Heart right ventricle (tissue), 16 donors: ENCODE measurements around the gene TPRG1L. TPM values are rescaled to one million over a fixed set of nuclear protein-coding genes. Genes with fewer than 3 reads are reported as not detected.
A peak's percentile ranks its signal among the peaks of the same experiment; 100 is the strongest.

ENCODE experiments used
- ATAC-seq, 8 donors: fragments of 200-7000 bp; cut with Tn5 transposase; one replicate each; pipeline ENCODE4 v1.9.1; 2020; ENCODE audit warnings: mild to moderate bottlenecking in 8 of 8, moderate library complexity in 8 of 8, moderate number of reproducible peaks in 1 of 8
- DNase-seq, 2 donors: peaks; one replicate each; pipeline ENCODE4 v3.0.0-alpha.2; 2020
- H3K27ac ChIP-seq, 10 donors: fragments of 200-600 bp; sonication (generic) in 2 of 10; one replicate each; pipeline versions ENCODE4 v1.5.0 to v1.8.0; 2020 to 2022; ENCODE audit warnings: mild to moderate bottlenecking in 3 of 10
- H3K27me3 ChIP-seq, 7 donors: fragments of 200-600 bp; one replicate each; pipeline ENCODE4 v1.8.0; 2021 to 2022; ENCODE audit warnings: mild to moderate bottlenecking in 2 of 7
- H3K36me3 ChIP-seq, 9 donors: fragments of 200-600 bp; sonication (generic) in 1 of 9; one replicate each; pipeline versions ENCODE4 v1.5.0 to v1.8.0; 2020 to 2022; ENCODE audit warnings: mild to moderate bottlenecking in 2 of 9
- H3K4me1 ChIP-seq, 9 donors: fragments of 200-600 bp; sonication (generic) in 1 of 9; one replicate each; pipeline versions ENCODE4 v1.5.0 to v1.8.0; 2020 to 2022; ENCODE audit warnings: mild to moderate bottlenecking in 4 of 9
- H3K4me3 ChIP-seq, 10 donors: fragments of 200-600 bp; sonication (generic) in 2 of 10; one replicate each; pipeline versions ENCODE4 v1.5.0 to v1.8.0; 2020 to 2022; ENCODE audit warnings: mild to moderate bottlenecking in 7 of 10, moderate library complexity in 2 of 10
- H3K9me3 ChIP-seq, 11 donors: fragments of 200-600 bp in 10 of 11; sonication (generic) in 2 of 11; one replicate each; pipeline versions ENCODE4 v1.5.0 to v1.8.0; 2013 to 2022; ENCODE audit warnings: mild to moderate bottlenecking in 2 of 11, control low read depth in 1 of 11, moderate library complexity in 1 of 11
- WGBS, 2 donors: extraction: QIAGEN DNeasy Blood & Tissue Kit; methylation state at CpG; one replicate each; pipeline ENCODE4 v1.1.7; 2013; ENCODE audit warnings: inconsistent platforms in 1 of 2; 5-methylcytosine and 5-hydroxymethylcytosine counted together
- intact Hi-C, 10 donors: fragments of 100-400 bp; cut with DNase I; formaldehyde crosslinking; loops; one replicate each; pipeline versions ENCODE4 v1.11.1 to v1.14.2; 2022
- polyA plus RNA-seq, 2 donors: library from polyadenylated mRNA; stranded (reverse); fragments of 200-250 nt; gene quantifications; one replicate each; pipeline ENCODE4 v1.2.3, GENCODE V29; 2013
- total RNA-seq, 10 donors: library from RNA; stranded (reverse); fragmentation: NEBNext Ultra II Directional in 3 of 10; extraction: Animal tissue kit (Norgen Biotek cat#: 25700) in 3 of 10; gene quantifications; one replicate each; pipeline versions ENCODE4 v1.2.1 to v1.2.4, GENCODE V29; 2021 to 2023
- TF ChIP-seq, protein P1 (sequence below), 9 donors: fragments of 200-600 bp; sonication (generic) in 2 of 9; IDR thresholded peaks; one replicate each; pipeline versions ENCODE4 v1.5.0 to v1.8.0; 2021 to 2022; ENCODE audit warnings: antibody characterized with exemption in 9 of 9, mild to moderate bottlenecking in 5 of 9, moderate library complexity in 1 of 9
- donor health status: Arrhythmogenic right ventricular cardiomyopathy.
- donor health status: ischemic (EF 13 %, LVEDD 7.1; RV severe dilation, severe dysfunction).
- donor health status: healthy with polysubstance abuse.
- donor health status: DM: no; HTN: yes; CAD: no.
- donor health status: DM: no; HTN: no; CAD: no.
- donor health status: ischemic (EF 25% LVEDD 6.9; RV normal size, moderate dysfunction).
- donor health status: ischemic (EF 25% LVEDD 5.7; RV mildly dilated, moderate dysfunction).
- donor health status: healthy.
- donor health status: DM: yes; HTN: yes; CAD: no.
- donor health status: Ischemic cardiomyopathy.
- donor health status: ischemic (EF 35%, LVEDD 5.7; RV mildly dilated, moderate dysfunction).
- donor health status: nonischemic (EF 11% LVEDD 7.7; RV severe dilation, severe dysfunction).
- donor health status: DM: yes; HTN: yes; CAD: no.
- donor health status: PGD.
- donor health status: ischemic (EF 29% LVEDD 5.4; RV normal size, mild dysfunction).
- donor health status: nonischemic (EF 23%, LVEDD 6.1; RV moderate dilation, normal function).

TPRG1L gene
- total and polyA plus RNA-seq, 12 donors = 15.1 to 60.7 (median 49.0) TPM

DNA sequence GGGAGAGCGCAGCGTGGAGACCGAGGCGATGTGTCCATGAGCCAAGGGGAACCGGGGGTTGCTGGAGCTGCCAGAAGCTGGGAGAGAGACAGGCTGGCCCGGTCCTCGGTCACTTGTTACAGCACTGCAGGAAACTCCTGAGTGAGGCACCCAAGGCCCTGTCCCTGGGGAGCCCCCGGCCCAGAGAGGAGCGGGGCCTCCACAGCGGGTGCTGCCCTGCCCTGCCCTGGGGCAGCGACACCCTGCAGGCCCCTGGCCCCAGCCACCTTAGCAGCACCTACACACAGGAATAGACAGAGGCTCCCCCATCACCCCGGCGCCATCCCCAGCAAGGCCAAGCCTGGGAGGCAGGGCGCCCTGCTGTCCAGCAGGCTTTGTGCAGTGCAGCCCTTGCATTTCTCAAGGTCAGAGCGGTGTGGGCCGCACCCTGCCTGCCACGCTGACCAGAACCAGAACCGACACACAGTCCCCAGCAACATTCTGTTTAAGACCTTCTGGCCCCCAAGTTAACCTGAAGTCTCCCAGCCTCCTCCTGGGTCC, 6.9 kb upstream of the TPRG1L start:
- TF ChIP-seq, protein P1, sequence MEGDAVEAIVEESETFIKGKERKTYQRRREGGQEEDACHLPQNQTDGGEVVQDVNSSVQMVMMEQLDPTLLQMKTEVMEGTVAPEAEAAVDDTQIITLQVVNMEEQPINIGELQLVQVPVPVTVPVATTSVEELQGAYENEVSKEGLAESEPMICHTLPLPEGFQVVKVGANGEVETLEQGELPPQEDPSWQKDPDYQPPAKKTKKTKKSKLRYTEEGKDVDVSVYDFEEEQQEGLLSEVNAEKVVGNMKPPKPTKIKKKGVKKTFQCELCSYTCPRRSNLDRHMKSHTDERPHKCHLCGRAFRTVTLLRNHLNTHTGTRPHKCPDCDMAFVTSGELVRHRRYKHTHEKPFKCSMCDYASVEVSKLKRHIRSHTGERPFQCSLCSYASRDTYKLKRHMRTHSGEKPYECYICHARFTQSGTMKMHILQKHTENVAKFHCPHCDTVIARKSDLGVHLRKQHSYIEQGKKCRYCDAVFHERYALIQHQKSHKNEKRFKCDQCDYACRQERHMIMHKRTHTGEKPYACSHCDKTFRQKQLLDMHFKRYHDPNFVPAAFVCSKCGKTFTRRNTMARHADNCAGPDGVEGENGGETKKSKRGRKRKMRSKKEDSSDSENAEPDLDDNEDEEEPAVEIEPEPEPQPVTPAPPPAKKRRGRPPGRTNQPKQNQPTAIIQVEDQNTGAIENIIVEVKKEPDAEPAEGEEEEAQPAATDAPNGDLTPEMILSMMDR (IDR thresholded peaks at IDR 0.05) = no peak
- Histone ChIP-seq H3K36me3 (peaks cover 0 to 5% (median 0%) of the 10 kb centered on the region in 9 donors), H3K4me3 (no peak overlapping the region), H3K27ac (no peak overlapping the region), H3K27me3 (peaks cover 0 to 10% (median 3%) of the 10 kb centered on the region in 7 donors), H3K9me3 (no peaks in the 10 kb centered on the region), H3K4me1 (peaks cover 0 to 21% (median 13%) of the 10 kb centered on the region in 9 donors)
- intact Hi-C loops = loop anchor here in 8 of 10 donors (2.0 to 5.0 kb wide), 5 partner anchors 51 to 165 kb away; no protein-coding TSS in a partner anchor
- 84 to 89% methylated on average over 17 to 18 of the region's 18 CpGs for WGBS, 2 donors
- no peak for ATAC-seq
- no peak for DNase-seq

DNA sequence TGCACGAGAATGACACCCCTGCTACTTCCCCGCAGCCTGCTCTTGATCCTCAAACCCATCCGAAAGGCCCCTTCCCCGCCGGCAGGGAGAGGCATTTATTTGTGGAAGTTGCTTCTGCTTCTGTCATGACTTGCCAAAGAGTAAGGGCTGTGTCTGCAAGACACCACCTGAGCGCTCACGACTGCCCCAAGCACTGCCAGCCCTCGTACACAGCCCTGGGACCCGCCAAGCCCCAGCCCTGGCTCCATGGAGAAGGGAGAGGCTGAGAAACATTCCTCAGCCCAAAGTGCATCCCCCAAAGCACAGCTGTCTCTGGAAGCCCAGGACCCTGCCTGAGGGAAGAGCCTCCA, 6.3 kb upstream of the TPRG1L start:
- Histone ChIP-seq H3K36me3 (peaks cover 0 to 5% (median 0%) of the 10 kb centered on the region in 9 donors), H3K4me1 (peaks cover 4 to 27% (median 20%) of the 10 kb centered on the region in 9 donors), H3K4me3 (no peak overlapping the region), H3K27me3 (peaks cover 0 to 8% (median 0%) of the 10 kb centered on the region in 7 donors), H3K9me3 (no peaks in the 10 kb centered on the region), H3K27ac (no peak overlapping the region)
- intact Hi-C loops = loop anchor here in 8 of 10 donors (2.0 to 5.0 kb wide), 5 partner anchors 51 to 166 kb away; no protein-coding TSS in a partner anchor
- ATAC-seq = peak in 3 of 8 donors; percentile 6 to 7 (median 7)
- DNase-seq = no peak
- 77 to 82% methylated on average over 9 of the region's 9 CpGs for WGBS, 2 donors
- TF ChIP-seq, protein P1 (IDR thresholded peaks at IDR 0.05) = no peak

DNA sequence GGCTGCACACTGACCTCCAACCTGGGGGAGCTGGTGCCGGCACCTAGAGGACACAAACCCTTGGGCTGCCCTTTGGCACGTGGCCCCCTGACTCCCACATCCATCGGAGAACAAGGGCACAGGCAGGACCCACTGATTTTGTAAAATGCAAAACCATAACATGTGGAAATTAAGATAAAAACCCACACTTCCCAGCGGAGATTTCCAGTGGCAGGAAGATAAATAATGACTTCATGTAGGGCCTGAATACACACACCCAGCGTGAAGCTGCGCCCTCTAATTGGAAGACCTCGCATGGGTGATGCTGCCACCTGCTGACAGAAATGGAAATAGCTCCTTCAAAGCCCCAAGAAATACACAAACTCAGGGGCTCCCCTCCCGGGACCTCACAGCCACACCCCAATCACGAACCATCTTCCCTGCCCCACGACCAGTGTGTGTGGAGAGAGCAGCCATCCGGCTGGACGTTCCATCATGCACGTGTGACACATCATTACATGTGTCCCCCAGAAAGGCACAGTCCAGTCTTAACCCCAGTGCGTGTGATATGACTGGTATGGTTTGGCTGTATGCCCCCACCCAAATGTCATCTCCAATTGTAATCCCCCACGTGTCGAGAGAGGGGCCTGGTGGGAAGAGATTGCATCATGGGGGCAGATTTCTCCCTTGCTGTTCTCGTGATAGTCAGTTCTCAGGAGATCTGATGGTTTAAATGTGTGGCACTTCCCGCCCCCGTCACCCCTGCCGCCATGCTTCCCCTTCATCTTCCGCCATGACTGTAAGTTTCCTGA, 5.7 kb upstream of the TPRG1L start:
- Histone ChIP-seq H3K27me3 (peaks cover 0 to 8% (median 0%) of the 10 kb centered on the region in 7 donors), H3K27ac (no peak overlapping the region), H3K4me1 (peaks cover 8 to 33% (median 24%) of the 10 kb centered on the region in 9 donors), H3K9me3 (no peaks in the 10 kb centered on the region), H3K4me3 (no peak overlapping the region), H3K36me3 (peaks cover 0 to 5% (median 0%) of the 10 kb centered on the region in 9 donors)
- ATAC-seq = peak; percentile 48 to 83 (median 73)
- intact Hi-C loops = loop anchor here in 9 of 10 donors (1.0 to 5.0 kb wide), 8 partner anchors 52 to 166 kb away; no protein-coding TSS in a partner anchor
- WGBS, 2 donors = 21% methylated on average over 21 of the region's 21 CpGs
- TF ChIP-seq, protein P1 (IDR thresholded peaks at IDR 0.05) = peak; percentile 84 to 92 (median 89)
- peak; percentile 39 to 76 for DNase-seq

DNA sequence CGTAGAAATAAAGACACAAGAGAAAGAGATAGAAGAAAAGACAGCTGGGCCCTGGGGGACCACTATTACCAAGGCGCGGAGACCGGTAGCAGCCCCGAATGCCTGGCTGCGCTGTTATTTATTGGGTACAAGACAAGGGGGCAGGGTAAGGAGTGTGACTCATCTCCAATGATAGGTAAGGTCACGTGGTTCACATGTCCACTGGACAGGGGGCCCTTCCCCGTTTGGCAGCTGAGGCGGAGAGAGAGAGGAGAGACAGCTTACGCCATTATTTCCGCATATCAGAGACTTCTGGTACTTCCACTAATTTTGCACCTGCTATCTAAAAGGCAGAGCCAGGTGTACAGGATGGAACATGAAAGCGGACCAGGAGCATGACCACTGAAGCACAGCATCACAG, 4.1 kb upstream of the TPRG1L start:
- DNase-seq (no peak), ATAC-seq (no peak)
- Histone ChIP-seq H3K36me3 (peaks cover 0 to 5% (median 0%) of the 10 kb centered on the region in 9 donors), H3K27ac (no peak overlapping the region), H3K27me3 (peaks cover 0 to 3% (median 0%) of the 10 kb centered on the region in 7 donors), H3K4me3 (no peak overlapping the region), H3K4me1 (peaks cover 9 to 39% (median 28%) of the 10 kb centered on the region in 9 donors), H3K9me3 (no peaks in the 10 kb centered on the region)
- TF ChIP-seq, protein P1 (IDR thresholded peaks at IDR 0.05) = no peak
- 84 to 86% methylated on average over 12 of the region's 12 CpGs for WGBS, 2 donors
- intact Hi-C loops = loop anchor here in 3 of 10 donors (1.0 to 2.0 kb wide), 3 partner anchors 56 to 130 kb away; no protein-coding TSS in a partner anchor
